Neuron (in vitro differentiated cells): Measurements from ENCODE around the gene IL33.
"Not testable (repeated sequence)": the region's sequence is repeated elsewhere in the genome, so short reads cannot be mapped to it uniquely, and the experiment has no call there.

Experiments used
- H2AFZ ChIP-seq: one replicate; pipeline ENCODE4 v1.6.1; 2013; ENCODE audit warnings: low read depth, mild to moderate bottlenecking, inconsistent platforms, low read length, moderate library complexity
- H3K27me3 ChIP-seq: one replicate; pipeline ENCODE4 v1.6.1; 2013; ENCODE audit warnings: low read length; ENCODE audit not compliant: insufficient read depth
- H3K36me3 ChIP-seq: one replicate; pipeline ENCODE4 v1.6.1; 2013; ENCODE audit warnings: low read length; ENCODE audit not compliant: insufficient read depth
- H3K4me1 ChIP-seq: one replicate; pipeline ENCODE4 v1.6.1; 2013; ENCODE audit warnings: low read length; ENCODE audit not compliant: insufficient read depth
- H3K4me3 ChIP-seq: 2 replicates; pipeline ENCODE4 v1.5.1; 2013; ENCODE audit warnings: mild to moderate bottlenecking, low read length, moderate library complexity
- H3K9me3 ChIP-seq: one replicate; pipeline ENCODE4 v1.6.1; 2013; ENCODE audit warnings: low read length

IL33 gene

GRCh38 chr9:6215562-6215961 is at the start of gene IL33:
Gene IL33, plus strand, starts transcription at chr9:6215807. Its CDS starts 25,888 bp downstream, at chr9:6241695.
- H3K27me3 ChIP-seq: no peaks in the 10 kb centered on the region
- H3K4me1 ChIP-seq: no peaks in the 10 kb centered on the region
- no peak within 1 kb of the TSS for H2AFZ ChIP-seq
- H3K9me3 ChIP-seq: no peaks in the 10 kb centered on the region
- H3K36me3 ChIP-seq: no peaks in the 10 kb centered on the region
- no peak within 1 kb of the TSS for H3K4me3 ChIP-seq

GRCh38 chr9:6171667-6172066 is 43.9 kb upstream of the IL33 start:
- Histone ChIP-seq H2AFZ (no peak overlapping the region), H3K4me1 (no peaks in the 10 kb centered on the region), H3K4me3 (no peak overlapping the region), H3K27me3 (no peaks in the 10 kb centered on the region), H3K9me3 (peaks cover 2% of the 10 kb centered on the region), H3K36me3 (no peaks in the 10 kb centered on the region)

GRCh38 chr9:6173914-6174313 is 41.7 kb upstream of the IL33 start:
- H3K27me3 ChIP-seq: no peaks in the 10 kb centered on the region
- H3K4me3 ChIP-seq: no peak overlapping the region
- no peaks in the 10 kb centered on the region for H3K36me3 ChIP-seq
- no peak overlapping the region for H2AFZ ChIP-seq
- peaks cover 2% of the 10 kb centered on the region for H3K9me3 ChIP-seq
- no peaks in the 10 kb centered on the region for H3K4me1 ChIP-seq

- not testable (repeated sequence) for H3K9me3 ChIP-seq, H3K36me3 ChIP-seq, H2AFZ ChIP-seq, H3K27me3 ChIP-seq, H3K4me1 ChIP-seq, H3K4me3 ChIP-seq
Measured at GRCh38 chr9:6182549-6183226, 32.9 kb upstream of the IL33 start.

GRCh38 chr9:6183227-6183551 is 32.4 kb upstream of the IL33 start:
- H3K4me1 ChIP-seq: no peaks in the 10 kb centered on the region
- no peaks in the 10 kb centered on the region for H3K27me3 ChIP-seq
- no peak overlapping the region for H3K4me3 ChIP-seq
- no peak overlapping the region for H2AFZ ChIP-seq
- no peaks in the 10 kb centered on the region for H3K36me3 ChIP-seq
- no peaks in the 10 kb centered on the region for H3K9me3 ChIP-seq

- Histone ChIP-seq H3K27me3 (no peaks in the 10 kb centered on the region), H3K4me1 (no peaks in the 10 kb centered on the region), H2AFZ (no peak overlapping the region), H3K4me3 (no peak overlapping the region), H3K9me3 (no peaks in the 10 kb centered on the region), H3K36me3 (no peaks in the 10 kb centered on the region)
Measured at GRCh38 chr9:6183627-6184026, 32.0 kb upstream of the IL33 start.

GRCh38 chr9:6184749-6185645 is 30.6 kb upstream of the IL33 start:
- no peaks in the 10 kb centered on the region for H3K36me3 ChIP-seq
- H3K4me1 ChIP-seq: no peaks in the 10 kb centered on the region
- no peak overlapping the region for H3K4me3 ChIP-seq
- H3K9me3 ChIP-seq: no peaks in the 10 kb centered on the region
- H2AFZ ChIP-seq: no peak overlapping the region
- no peaks in the 10 kb centered on the region for H3K27me3 ChIP-seq

GRCh38 chr9:6186691-6187090 is 28.9 kb upstream of the IL33 start:
- H3K4me1 ChIP-seq: no peaks in the 10 kb centered on the region
- no peak overlapping the region for H3K4me3 ChIP-seq
- no peaks in the 10 kb centered on the region for H3K36me3 ChIP-seq
- no peaks in the 10 kb centered on the region for H3K27me3 ChIP-seq
- no peaks in the 10 kb centered on the region for H3K9me3 ChIP-seq
- H2AFZ ChIP-seq: no peak overlapping the region

- Histone ChIP-seq H3K4me3 (no peak overlapping the region), H3K27me3 (no peaks in the 10 kb centered on the region), H3K9me3 (no peaks in the 10 kb centered on the region), H2AFZ (no peak overlapping the region), H3K36me3 (no peaks in the 10 kb centered on the region), H3K4me1 (no peaks in the 10 kb centered on the region)
Measured at GRCh38 chr9:6187272-6187671, 28.3 kb upstream of the IL33 start.

GRCh38 chr9:6188466-6188865 is 27.1 kb upstream of the IL33 start:
- H2AFZ ChIP-seq: no peak overlapping the region
- no peak overlapping the region for H3K4me3 ChIP-seq
- no peaks in the 10 kb centered on the region for H3K9me3 ChIP-seq
- H3K27me3 ChIP-seq: no peaks in the 10 kb centered on the region
- H3K36me3 ChIP-seq: no peaks in the 10 kb centered on the region
- H3K4me1 ChIP-seq: no peaks in the 10 kb centered on the region

- Histone ChIP-seq H3K4me1 (no peaks in the 10 kb centered on the region), H3K9me3 (no peaks in the 10 kb centered on the region), H3K36me3 (no peaks in the 10 kb centered on the region), H3K27me3 (no peaks in the 10 kb centered on the region), H3K4me3 (no peak overlapping the region), H2AFZ (no peak overlapping the region)
Measured at GRCh38 chr9:6188906-6189305, 26.7 kb upstream of the IL33 start.

GRCh38 chr9:6194934-6195333 is 20.7 kb upstream of the IL33 start:
- Histone ChIP-seq H3K4me3 (no peak overlapping the region), H3K27me3 (no peaks in the 10 kb centered on the region), H3K9me3 (no peaks in the 10 kb centered on the region), H2AFZ (no peak overlapping the region), H3K36me3 (no peaks in the 10 kb centered on the region), H3K4me1 (no peaks in the 10 kb centered on the region)

GRCh38 chr9:6195714-6196360 is 19.8 kb upstream of the IL33 start:
- H3K4me1 ChIP-seq: no peaks in the 10 kb centered on the region
- H3K36me3 ChIP-seq: no peaks in the 10 kb centered on the region
- H2AFZ ChIP-seq: no peak overlapping the region
- no peak overlapping the region for H3K4me3 ChIP-seq
- H3K27me3 ChIP-seq: no peaks in the 10 kb centered on the region
- no peaks in the 10 kb centered on the region for H3K9me3 ChIP-seq
